ENCODE results near the gene DRC1. TPM values are rescaled to one million over a fixed set of nuclear protein-coding genes. Genes with fewer than 3 reads are reported as not detected.

Gene DRC1
- total RNA-seq, 2 donors from 2014 or later = 0.33 to 0.48 TPM

- no peak overlapping the region for H3K27ac Mint-ChIP-seq
- H3K9me3 Mint-ChIP-seq = no peaks in the 10 kb centered on the region
- TF ChIP-seq CTCF (conservative IDR thresholded peaks at IDR 0.05) = no peak
- Histone ChIP-seq H3K36me3 (ENCODE audit: control insufficient read depth, insufficient read depth, low read length) (no peaks in the 10 kb centered on the region), H3K9me3 (ENCODE audit: control insufficient read depth, low read length) (no peaks in the 10 kb centered on the region), H3K4me1 (ENCODE audit: control insufficient read depth, insufficient read depth, low read length) (no peaks in the 10 kb centered on the region), H3K9ac (ENCODE audit: extremely low read depth, low read length, poor library complexity, severe bottlenecking) (no peak overlapping the region), H3K4me3 (ENCODE audit: low read length) (no peak overlapping the region), H3K27ac (ENCODE audit: low read depth, low read length) (no peak overlapping the region), H3K27me3 (ENCODE audit: control insufficient read depth, insufficient read depth, low read length, poor library complexity, severe bottlenecking) (no peaks in the 10 kb centered on the region)
- WGBS, 2 experiments (ENCODE audit: insufficient coverage in 1 of 2, insufficient read length in 1 of 2) = 89 to 95% methylated on average over 1 of the region's 1 CpG
- H3K4me3 Mint-ChIP-seq = no peak overlapping the region
- no peaks in the 10 kb centered on the region for H3K4me1 Mint-ChIP-seq
- DNase-seq = no peak
- H3K36me3 Mint-ChIP-seq (ENCODE audit: low read depth) = no peaks in the 10 kb centered on the region
- H3K27me3 Mint-ChIP-seq (ENCODE audit: insufficient read depth) = peaks cover 2% of the 10 kb centered on the region
These were observed 8.1 kb downstream of the DRC1 start for GRCh38 chr2:26409785-26410184.

- DNase-seq = no peak
- Histone ChIP-seq H3K4me1 (ENCODE audit: control insufficient read depth, insufficient read depth, low read length) (no peaks in the 10 kb centered on the region), H3K27ac (ENCODE audit: low read depth, low read length) (no peak overlapping the region), H3K27me3 (ENCODE audit: control insufficient read depth, insufficient read depth, low read length, poor library complexity, severe bottlenecking) (no peaks in the 10 kb centered on the region), H3K4me3 (ENCODE audit: low read length) (no peak overlapping the region), H3K36me3 (ENCODE audit: control insufficient read depth, insufficient read depth, low read length) (no peaks in the 10 kb centered on the region), H3K9me3 (ENCODE audit: control insufficient read depth, low read length) (no peaks in the 10 kb centered on the region), H3K9ac (ENCODE audit: extremely low read depth, low read length, poor library complexity, severe bottlenecking) (no peak overlapping the region)
- no peak overlapping the region for H3K4me3 Mint-ChIP-seq
- H3K36me3 Mint-ChIP-seq (ENCODE audit: low read depth) = no peaks in the 10 kb centered on the region
- no peaks in the 10 kb centered on the region for H3K9me3 Mint-ChIP-seq
- H3K4me1 Mint-ChIP-seq = peaks cover 1% of the 10 kb centered on the region
- peaks cover 2% of the 10 kb centered on the region for H3K27me3 Mint-ChIP-seq (ENCODE audit: insufficient read depth)
- H3K27ac Mint-ChIP-seq = no peak overlapping the region
- WGBS, 2 experiments (ENCODE audit: insufficient coverage in 1 of 2, insufficient read length in 1 of 2) = 100% methylated on average over 1 of the region's 2 CpGs; no CpG with 5 or more reads in 1 of the 2 experiments
- no peak for TF ChIP-seq CTCF (conservative IDR thresholded peaks at IDR 0.05)
These were observed 9.1 kb downstream of the DRC1 start for GRCh38 chr2:26410764-26411243.

GRCh38 chr2:26411419-26411818 lies 9.7 kb downstream of the DRC1 start:
- no peak overlapping the region for H3K4me3 Mint-ChIP-seq
- H3K27me3 Mint-ChIP-seq (ENCODE audit: insufficient read depth) = peaks cover 2% of the 10 kb centered on the region
- no peak for DNase-seq
- no peak overlapping the region for H3K4me3 ChIP-seq (ENCODE audit: low read length)
- no peaks in the 10 kb centered on the region for H3K27me3 ChIP-seq (ENCODE audit: control insufficient read depth, insufficient read depth, low read length, poor library complexity, severe bottlenecking)
- no peaks in the 10 kb centered on the region for H3K4me1 ChIP-seq (ENCODE audit: control insufficient read depth, insufficient read depth, low read length)
- no peak for TF ChIP-seq CTCF (conservative IDR thresholded peaks at IDR 0.05)
- no peaks in the 10 kb centered on the region for H3K9me3 Mint-ChIP-seq
- no peaks in the 10 kb centered on the region for H3K9me3 ChIP-seq (ENCODE audit: control insufficient read depth, low read length)
- no peak overlapping the region for H3K27ac Mint-ChIP-seq
- H3K36me3 Mint-ChIP-seq (ENCODE audit: low read depth) = no peaks in the 10 kb centered on the region
- H3K36me3 ChIP-seq (ENCODE audit: control insufficient read depth, insufficient read depth, low read length) = no peaks in the 10 kb centered on the region
- no peak overlapping the region for H3K27ac ChIP-seq (ENCODE audit: low read depth, low read length)
- WGBS, 2 experiments (ENCODE audit: insufficient coverage in 1 of 2, insufficient read length in 1 of 2) = 93 to 95% methylated on average over 4 to 6 of the region's 6 CpGs
- no peak overlapping the region for H3K9ac ChIP-seq (ENCODE audit: extremely low read depth, low read length, poor library complexity, severe bottlenecking)
- H3K4me1 Mint-ChIP-seq = peaks cover 7% of the 10 kb centered on the region

All from endodermal cell (in vitro differentiated cells).